Adrenal gland (tissue), 12 donors: Measurements from ENCODE around the gene GPBAR1. TPM values are rescaled to one million over a fixed set of nuclear protein-coding genes. Genes with fewer than 3 reads are reported as not detected.
A peak's percentile ranks its signal among the peaks of the same experiment; 100 is the strongest.

Experiments used
- DNase-seq, 7 donors: peaks; one replicate each; pipeline ENCODE4 v3.0.0-alpha.2; 2019 to 2020
- H3K27ac ChIP-seq, 5 donors: fragments of 200-600 bp; sonication (generic) in 4 of 5; 1 replicate in 3 of 5; 2 replicates in 2 of 5; pipeline versions ENCODE4 v1.5.1 to v1.8.0; 2016 to 2020; ENCODE audit warnings: mild to moderate bottlenecking in 1 of 5
- H3K27me3 ChIP-seq: fragments of 200-600 bp; 2 replicates; pipeline ENCODE4 v1.8.0; 2021
- H3K36me3 ChIP-seq, 2 donors: fragments of 200-600 bp; replicated peaks in 1 of 2; 1 replicate in 1 of 2; 2 replicates in 1 of 2; pipeline versions ENCODE4 v1.5.1 to v1.8.0; 2018 to 2022
- H3K4me1 ChIP-seq, 2 donors: fragments of 200-600 bp; replicated peaks in 1 of 2; 1 replicate in 1 of 2; 2 replicates in 1 of 2; pipeline versions ENCODE4 v1.5.1 to v1.8.0; 2018 to 2021
- H3K4me3 ChIP-seq, 4 donors: fragments of 200-600 bp; sonication (generic) in 3 of 4; one replicate each; pipeline ENCODE4 v1.5.1; 2016 to 2018
- H3K9me3 ChIP-seq, 3 donors: fragments of 200-600 bp; sonication (generic) in 1 of 3; replicated peaks in 1 of 3; 1 replicate in 2 of 3; 2 replicates in 1 of 3; pipeline versions ENCODE4 v1.5.1 to v1.8.0; 2016 to 2021
- CTCF ChIP-seq, 6 experiments: fragments of 450-650 bp in 4 of 6; fragments of 200-600 bp in 2 of 6; sonication (generic) in 1 of 6; IDR thresholded peaks; 1 replicate in 5 of 6; 2 replicates in 1 of 6; pipeline versions ENCODE4 v1.5.1 to v1.8.0; 2016 to 2021; ENCODE audit warnings: antibody characterized with exemption in 6 of 6, mild to moderate bottlenecking in 2 of 6, moderate library complexity in 1 of 6
- POLR2A ChIP-seq, 2 donors: fragments of 450-650 bp; IDR thresholded peaks; one replicate each; pipeline ENCODE4 v1.6.1; 2017; ENCODE audit warnings: antibody characterized with exemption in 2 of 2, mild to moderate bottlenecking in 2 of 2, moderate library complexity in 1 of 2
- WGBS, 4 donors: extraction: QIAGEN DNeasy Blood & Tissue Kit in 2 of 4; methylation state at CpG; one replicate each; pipeline versions ENCODE4 v1.1.5 to v1.1.7; 2013 to 2017; 5-methylcytosine and 5-hydroxymethylcytosine counted together
- intact Hi-C, 2 donors: fragments of 100-400 bp; cut with DNase I; formaldehyde crosslinking; loops; one replicate each; pipeline versions ENCODE4 v1.14.1 to v1.15.0; 2022 to 2023
- polyA plus RNA-seq, 3 donors: library from polyadenylated mRNA; stranded (reverse); fragments of 200-250 nt in 2 of 3; fragments of 350-450 nt in 1 of 3; fragmentation: Illumina TruSeq in 1 of 3; extraction: RNeasy Lipid Tissue Mini Kit (QIAGEN cat#74804) in 1 of 3; gene quantifications; one replicate each; pipeline ENCODE4 v1.2.3, GENCODE V29; 2013 to 2014
- total RNA-seq, 9 donors: library from RNA; depleted of rRNA in 4 of 9; stranded (reverse); fragments of >200 nt in 4 of 9; fragments of 120-200 nt in 1 of 9; fragmentation: NEBNext Ultra II Directional in 1 of 9; extraction: Animal tissue kit (Norgen Biotek cat#: 25700) in 1 of 9; gene quantifications; one replicate each; pipeline versions ENCODE4 v1.1.0 to v1.2.4, GENCODE V29; 2013 to 2023
- donor health status: healthy with polysubstance abuse.
- donor health status: Bipolar disorder and iron deficiency.
- donor health status: DM: yes; HTN: yes; CAD: no.
- donor health status: DM: no; HTN: no; CAD: no.
- donor health status: DM: no; HTN: no; CAD: no.
- donor health status: DM: yes; HTN: yes; CAD: no.

Gene GPBAR1
- total and polyA plus RNA-seq, 12 donors, result 0.11 to 15.3 (median 2.9) TPM

- Histone ChIP-seq H3K4me1 (peaks cover 78 to 97% of the 10 kb centered on the region in 2 donors), H3K4me3 (peak overlapping the region in 2 of 4 donors; percentile 16 to 58), H3K27ac (peak overlapping the region; percentile 80 to 97 (median 90)), H3K27me3 (no peaks in the 10 kb centered on the region), H3K36me3 (peaks cover 0 to 11% of the 10 kb centered on the region in 2 donors), H3K9me3 (no peaks in the 10 kb centered on the region)
- TF ChIP-seq POLR2A (IDR thresholded peaks at IDR 0.05), result peak in 1 of 2 donors; percentile 46
- no peak for TF ChIP-seq CTCF (IDR thresholded peaks at IDR 0.05)
- DNase-seq, result peak; percentile 86 to 96 (median 94)
- WGBS, 4 donors, result 1 to 4% (median 3%) methylated on average over 8 to 11 of the region's 11 CpGs
- intact Hi-C loops, result no loop called here
Observed at GRCh38 chr2:218286570-218287459, 26.0 kb downstream of the GPBAR1 start.

- Histone ChIP-seq H3K36me3 (no peaks in the 10 kb centered on the region), H3K4me1 (peaks cover 51 to 89% of the 10 kb centered on the region in 2 donors), H3K4me3 (peak overlapping the region in 1 of 4 donors; percentile 79), H3K27me3 (no peaks in the 10 kb centered on the region), H3K27ac (peak overlapping the region; percentile 81 to 97 (median 96)), H3K9me3 (no peaks in the 10 kb centered on the region)
- TF ChIP-seq POLR2A (IDR thresholded peaks at IDR 0.05) (peak in 1 of 2 donors; percentile 20), CTCF (IDR thresholded peaks at IDR 0.05) (no peak)
- peak in 5 of 7 donors; percentile 31 to 75 (median 59) for DNase-seq
- intact Hi-C loops, result no loop called here
- 31 to 45% (median 42%) methylated on average over 4 to 6 of the region's 6 CpGs for WGBS, 4 donors
Observed at GRCh38 chr2:218289639-218290315, 29.0 kb downstream of the GPBAR1 start.

- intact Hi-C loops, result no loop called here
- peak in 1 of 7 donors; percentile 21 for DNase-seq
- WGBS, 4 donors, result 50 to 60% (median 56%) methylated on average over 12 of the region's 12 CpGs
- Histone ChIP-seq H3K9me3 (no peaks in the 10 kb centered on the region), H3K27ac (peak overlapping the region; percentile 81 to 97 (median 96)), H3K27me3 (no peaks in the 10 kb centered on the region), H3K4me3 (peak overlapping the region in 2 of 4 donors; percentile 79 to 90), H3K36me3 (no peaks in the 10 kb centered on the region), H3K4me1 (peaks cover 43 to 81% of the 10 kb centered on the region in 2 donors)
- no peak for TF ChIP-seq POLR2A (IDR thresholded peaks at IDR 0.05)
- no peak for TF ChIP-seq CTCF (IDR thresholded peaks at IDR 0.05)
Observed at GRCh38 chr2:218290316-218291261, 29.8 kb downstream of the GPBAR1 start.
